Measurements from ENCODE around the gene SLC9B1.
"Not testable (repeated sequence)": the region's sequence is repeated elsewhere in the genome, so short reads cannot be mapped to it uniquely, and the experiment has no call there.

- TF ChIP-seq CTCF (IDR thresholded peaks at IDR 0.05); EZH2 (IDR thresholded peaks at IDR 0.05; ENCODE audit: borderline replicate concordance, insufficient read depth, low read depth, low read length, poor library complexity, severe bottlenecking): not testable (repeated sequence)
These were observed 141.2 kb downstream of the SLC9B1 start for GRCh38 chr4:102878349-102878748.

Data from B cell (primary cell).